Stimulated activated CD8-positive, alpha-beta memory T cell treated with anti-CD3 and anti-CD28 coated beads, Interleukin-15, amount 100 ng/mL, for 1 hour (primary cell): ENCODE data around the gene LRRC74B.
"Not testable (repeated sequence)": the region's sequence is repeated elsewhere in the genome, so short reads cannot be mapped to it uniquely, and the experiment has no call there.

Experiments
- DNase-seq: peaks from one replicate; pipeline ENCODE4 v3.0.0-alpha.2; 2020; ENCODE audit warnings: low read depth

LRRC74B gene

GRCh38 chr22:21054714-21055563 is 9.2 kb downstream of the LRRC74B start:
- no peak for DNase-seq

GRCh38 chr22:21055564-21055834 is 9.8 kb downstream of the LRRC74B start:
- no peak for DNase-seq

- no peak for DNase-seq
Observed at GRCh38 chr22:21055880-21056319, 10.2 kb downstream of the LRRC74B start.

GRCh38 chr22:21060363-21060762 is 14.6 kb downstream of the LRRC74B start:
- not testable (repeated sequence) for DNase-seq

GRCh38 chr22:21061660-21062321 is 16.0 kb downstream of the LRRC74B start:
- not testable (repeated sequence) for DNase-seq

GRCh38 chr22:21064425-21064824 is 18.7 kb downstream of the LRRC74B start:
- DNase-seq, result not testable (repeated sequence)

GRCh38 chr22:21064917-21065864 is 19.4 kb downstream of the LRRC74B start:
- DNase-seq, result no peak

- DNase-seq, result no peak
Observed at GRCh38 chr22:21067075-21067900, 21.5 kb downstream of the LRRC74B start.

- DNase-seq, result no peak
Observed at GRCh38 chr22:21067901-21068680, 22.3 kb downstream of the LRRC74B start.

GRCh38 chr22:21068681-21069276 is 23.0 kb downstream of the LRRC74B start:
- no peak for DNase-seq

GRCh38 chr22:21069375-21069774 is 23.6 kb downstream of the LRRC74B start:
- no peak for DNase-seq

- no peak for DNase-seq
Observed at GRCh38 chr22:21070690-21071615, 25.2 kb downstream of the LRRC74B start.

- not testable (repeated sequence) for DNase-seq
Observed at GRCh38 chr22:21071796-21072195, 26.1 kb downstream of the LRRC74B start.

- no peak for DNase-seq
Observed at GRCh38 chr22:21073023-21073422, 27.3 kb downstream of the LRRC74B start.

GRCh38 chr22:21073482-21073881 is 27.7 kb downstream of the LRRC74B start:
- DNase-seq, result no peak

GRCh38 chr22:21074102-21074715 is 28.5 kb downstream of the LRRC74B start:
- no peak for DNase-seq

GRCh38 chr22:21075516-21076138 is 29.9 kb downstream of the LRRC74B start:
- DNase-seq, result no peak

GRCh38 chr22:21076912-21077625 is 31.3 kb downstream of the LRRC74B start:
- DNase-seq, result no peak
